GM18951 (cell line): ENCODE measurements around the gene IFIH1.

Source experiments
- POLR2A ChIP-seq: IDR thresholded peaks from 4 replicates; pipeline ENCODE4 v1.6.1; 2011; ENCODE audit warnings: mild to moderate bottlenecking; ENCODE audit not compliant: insufficient read length, insufficient read depth; ENCODE audit errors: extremely low read depth
- in situ Hi-C: fragments of 300-500 bp; cut with MboI; formaldehyde crosslinking; loops from one replicate; pipeline ENCODE4 v1.12.0; 2022; ENCODE audit warnings: low sequenced_read_pairs, mixed read lengths, inconsistent platforms; ENCODE audit not compliant: unreplicated experiment

IFIH1 gene

GRCh38 chr2:162258169-162258568 is 60.3 kb downstream of the IFIH1 start:
- no peak for TF ChIP-seq POLR2A
- in situ Hi-C loops = no loop called here

GRCh38 chr2:162257425-162257824 is 61.1 kb downstream of the IFIH1 start:
- in situ Hi-C loops = no loop called here
- no peak for TF ChIP-seq POLR2A

- TF ChIP-seq POLR2A = no peak
- in situ Hi-C loops = no loop called here
These were observed 61.9 kb downstream of the IFIH1 start for GRCh38 chr2:162256591-162256991.

GRCh38 chr2:162254236-162254871 is 64.1 kb downstream of the IFIH1 start:
- in situ Hi-C loops = no loop called here
- TF ChIP-seq POLR2A = no peak

- TF ChIP-seq POLR2A = no peak
- in situ Hi-C loops = no loop called here
These were observed 65.0 kb downstream of the IFIH1 start for GRCh38 chr2:162253435-162253834.

GRCh38 chr2:162252153-162252552 is 66.3 kb downstream of the IFIH1 start:
- in situ Hi-C loops = no loop called here

GRCh38 chr2:162245781-162246180 is 72.7 kb downstream of the IFIH1 start:
- in situ Hi-C loops = no loop called here
- no peak for TF ChIP-seq POLR2A

More at GRCh38 chr2:162252153-162252552, 66.3 kb downstream of the IFIH1 start:
- no peak for TF ChIP-seq POLR2A

- in situ Hi-C loops = no loop called here
- TF ChIP-seq POLR2A = no peak
These were observed 73.4 kb downstream of the IFIH1 start for GRCh38 chr2:162245061-162245460.

- TF ChIP-seq POLR2A = no peak
- in situ Hi-C loops = no loop called here
These were observed 73.9 kb downstream of the IFIH1 start for GRCh38 chr2:162244541-162245031.

GRCh38 chr2:162243715-162244114 is 74.8 kb downstream of the IFIH1 start:
- in situ Hi-C loops = no loop called here
- no peak for TF ChIP-seq POLR2A

GRCh38 chr2:162243294-162243693 is 75.2 kb downstream of the IFIH1 start, which contains the start of gene FAP:
Gene FAP (minus strand): TSS chr2:162243445. CDS start chr2:162243327, 118 bp downstream.
- in situ Hi-C loops = no loop called here
- no peak for TF ChIP-seq POLR2A

- in situ Hi-C loops = no loop called here
- TF ChIP-seq POLR2A = no peak
These were observed 75.8 kb downstream of the IFIH1 start for GRCh38 chr2:162242586-162243280.

GRCh38 chr2:162241571-162241970 is 76.9 kb downstream of the IFIH1 start:
- in situ Hi-C loops = no loop called here
- TF ChIP-seq POLR2A = no peak
